HG03095 (cell line): ENCODE measurements around the gene MPV17L.
"Not testable (repeated sequence)": the region's sequence is repeated elsewhere in the genome, so short reads cannot be mapped to it uniquely, and the experiment has no call there.

ENCODE experiments used
- ATAC-seq: cut with Tn5 transposase; IDR thresholded peaks from one replicate; pipeline ENCODE4 v1.9.1; 2021; ENCODE audit warnings: moderate library complexity; ENCODE audit not compliant: unreplicated experiment

The MPV17L gene

GRCh38 chr16:15395631-15396508, at the start of gene MPV17L:
Gene MPV17L, plus strand, starts transcription at chr16:15395754. Its CDS starts 144 bp downstream, at chr16:15395898.
- not testable (repeated sequence) for ATAC-seq

- ATAC-seq: not testable (repeated sequence)
Observed at GRCh38 chr16:15348721-15349120, 46.8 kb upstream of the MPV17L start.

GRCh38 chr16:15351251-15351650, 44.3 kb upstream of the MPV17L start:
- ATAC-seq: not testable (repeated sequence)

- ATAC-seq: not testable (repeated sequence)
Observed at GRCh38 chr16:15351745-15352144, 43.8 kb upstream of the MPV17L start.

GRCh38 chr16:15352852-15353251, 42.7 kb upstream of the MPV17L start:
- not testable (repeated sequence) for ATAC-seq

- not testable (repeated sequence) for ATAC-seq
Observed at GRCh38 chr16:15354846-15355245, 40.7 kb upstream of the MPV17L start.

- ATAC-seq: not testable (repeated sequence)
Observed at GRCh38 chr16:15357495-15357894, 38.1 kb upstream of the MPV17L start.

GRCh38 chr16:15378194-15378593, 17.4 kb upstream of the MPV17L start, which contains the start of gene NPIPA5:
Gene NPIPA5, minus strand, starts transcription at chr16:15378294. Its CDS starts 0 bp downstream, at chr16:15378294.
- not testable (repeated sequence) for ATAC-seq

- ATAC-seq: not testable (repeated sequence)
Observed at GRCh38 chr16:15382810-15383209, 12.7 kb upstream of the MPV17L start.

- ATAC-seq: not testable (repeated sequence)
Observed at GRCh38 chr16:15388060-15388459, 7.5 kb upstream of the MPV17L start.

- ATAC-seq: not testable (repeated sequence)
Observed at GRCh38 chr16:15389916-15390315, 5.6 kb upstream of the MPV17L start.

- ATAC-seq: not testable (repeated sequence)
Observed at GRCh38 chr16:15393025-15393424, 2.5 kb upstream of the MPV17L start.

- not testable (repeated sequence) for ATAC-seq
Observed at GRCh38 chr16:15396509-15396829, 915 bp downstream of the MPV17L start.

- no peak for ATAC-seq
Observed at GRCh38 chr16:15396948-15397594, 1.5 kb downstream of the MPV17L start.

GRCh38 chr16:15398618-15399316, 3.2 kb downstream of the MPV17L start:
- ATAC-seq: no peak

GRCh38 chr16:15399317-15399716, 3.8 kb downstream of the MPV17L start:
- no peak for ATAC-seq

- ATAC-seq: not testable (repeated sequence)
Observed at GRCh38 chr16:15400314-15400713, 4.8 kb downstream of the MPV17L start.

- ATAC-seq: no peak
Observed at GRCh38 chr16:15401972-15402371, 6.4 kb downstream of the MPV17L start.

- ATAC-seq: no peak
Observed at GRCh38 chr16:15403392-15403995, 7.9 kb downstream of the MPV17L start.

GRCh38 chr16:15404091-15404490, 8.5 kb downstream of the MPV17L start:
- not testable (repeated sequence) for ATAC-seq

- ATAC-seq: no peak
Observed at GRCh38 chr16:15404792-15405191, 9.2 kb downstream of the MPV17L start.
